Raji (cell line): ENCODE data around the gene KDM3B.
A peak's percentile ranks its signal among the peaks of the same experiment; 100 is the strongest.

ENCODE experiments used
- POLR2A ChIP-seq: IDR thresholded peaks from 2 replicates; pipeline ENCODE4 v1.6.1; 2011; ENCODE audit warnings: low read depth, low read length, control low read depth; ENCODE audit not compliant: insufficient read depth

KDM3B gene

DNA sequence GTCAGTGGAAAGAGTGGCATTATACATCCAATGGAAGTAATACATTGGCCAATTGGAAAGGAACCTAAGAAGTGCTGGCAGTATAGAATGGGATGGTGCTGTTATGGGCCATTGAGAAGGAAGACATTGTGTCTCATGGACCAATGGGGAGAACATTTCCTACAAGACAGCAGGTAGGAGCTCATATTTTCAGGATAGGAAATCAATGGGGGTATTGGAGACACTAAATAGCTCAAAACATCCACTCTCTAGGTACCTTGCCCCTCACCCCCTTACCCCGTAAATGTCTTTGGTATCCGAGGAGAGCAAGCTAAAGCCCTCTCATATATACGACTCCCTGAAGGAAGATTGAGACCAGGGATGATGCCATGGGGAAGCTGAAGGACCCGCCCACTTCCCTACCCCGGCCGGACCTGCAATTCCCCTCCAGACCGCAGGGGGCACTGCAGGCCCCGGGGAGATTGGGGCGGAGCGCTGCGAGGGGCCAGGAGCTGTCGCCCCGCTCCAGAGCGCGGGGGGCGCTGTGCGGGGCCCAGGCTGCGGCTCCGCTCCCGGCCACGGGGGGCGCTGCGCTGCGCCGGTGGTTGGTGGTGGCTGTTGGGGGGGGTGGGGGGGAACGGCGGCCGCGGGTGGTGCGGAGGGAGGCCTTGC, at the start of gene KDM3B:
Gene KDM3B (plus strand): TSS at position 615 of the 651 bp plus-strand sequence. CDS start 111 bp downstream, outside the sequence.
- 0 out of 2 replicates have a peak, but pooled peaks have one; percentile 35 for TF ChIP-seq POLR2A

GRCh38 chr5:138303372-138303771, 49.1 kb upstream of the KDM3B start:
- no peak for TF ChIP-seq POLR2A

DNA sequence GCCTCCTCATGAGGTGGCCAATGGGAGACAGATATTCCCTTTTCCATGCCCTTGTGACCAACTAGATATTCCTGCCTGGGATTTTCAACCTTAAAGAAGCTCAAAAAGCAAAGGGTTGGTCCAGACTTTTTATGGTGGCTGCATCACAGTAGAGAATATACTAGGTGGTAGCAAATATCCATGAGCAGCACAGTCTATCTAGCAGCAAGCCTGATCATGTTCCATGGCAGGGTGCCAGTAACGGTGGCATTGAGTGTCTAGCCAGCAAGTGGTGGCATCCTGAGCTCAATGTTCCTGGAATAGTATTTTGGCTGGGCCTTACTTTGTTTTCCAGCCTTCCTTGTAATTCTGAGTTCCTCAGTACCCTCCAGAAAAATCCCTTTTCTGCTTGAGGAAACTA, 46.7 kb upstream of the KDM3B start:
- TF ChIP-seq POLR2A, result no peak

GRCh38 chr5:138315751-138316278, 36.7 kb upstream of the KDM3B start:
- no peak for TF ChIP-seq POLR2A

- TF ChIP-seq POLR2A, result no peak
Observed at GRCh38 chr5:138316355-138316754, 36.1 kb upstream of the KDM3B start.

- TF ChIP-seq POLR2A, result no peak
Observed at GRCh38 chr5:138330813-138331448, 21.6 kb upstream of the KDM3B start.

DNA sequence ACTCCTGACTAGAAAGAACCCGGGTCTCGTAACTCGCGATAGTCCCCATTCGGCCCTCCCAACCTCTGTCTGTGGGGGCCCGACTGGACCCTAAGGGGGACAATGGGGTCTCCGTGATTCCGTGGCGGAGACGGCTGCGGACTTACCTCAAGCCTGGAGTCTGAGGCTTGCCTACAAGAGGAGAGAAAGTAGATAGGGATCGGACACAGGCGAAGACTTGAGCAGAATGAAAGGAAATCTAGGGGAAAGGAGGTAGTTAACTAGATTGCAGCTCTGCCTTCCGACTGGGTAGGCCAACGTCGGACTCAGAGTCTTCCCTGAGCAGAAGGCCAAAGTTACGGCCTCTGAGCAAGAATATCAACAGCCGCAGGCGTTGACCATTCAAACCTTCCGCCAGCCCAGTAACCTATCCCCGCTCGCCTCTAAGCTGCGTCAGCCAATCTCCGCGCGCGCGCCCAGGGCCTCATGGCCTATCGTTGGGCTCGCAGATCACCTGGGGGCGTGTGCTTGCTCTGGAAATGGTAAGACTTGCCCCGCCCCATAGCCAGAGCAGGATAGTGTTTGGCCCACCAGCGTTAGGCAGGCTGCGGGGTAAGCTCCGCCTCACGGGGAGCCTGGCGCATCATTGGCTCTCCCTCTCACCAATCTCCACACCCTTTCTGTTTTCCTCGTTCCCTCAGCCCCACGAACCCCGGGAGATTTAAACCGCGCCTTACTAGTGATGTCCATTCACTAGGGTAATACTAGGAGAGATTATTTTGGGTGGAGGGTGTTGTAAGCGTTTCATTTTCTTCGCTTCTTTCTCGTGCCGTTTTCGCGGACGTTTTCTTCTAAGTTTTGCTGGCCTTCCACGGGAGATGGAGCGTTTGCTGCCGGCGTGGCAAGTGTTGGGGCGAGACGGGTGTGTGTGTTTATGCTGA, 20.8 kb upstream of the KDM3B start, which contains the start of gene CDC25C:
Gene CDC25C (minus strand): TSS at position 356 of the 920 bp plus-strand sequence. CDS start 624 bp downstream, outside the sequence.
- TF ChIP-seq POLR2A, result peak; percentile 84

- TF ChIP-seq POLR2A, result no peak
Observed at GRCh38 chr5:138334867-138335447, 17.5 kb upstream of the KDM3B start.

DNA sequence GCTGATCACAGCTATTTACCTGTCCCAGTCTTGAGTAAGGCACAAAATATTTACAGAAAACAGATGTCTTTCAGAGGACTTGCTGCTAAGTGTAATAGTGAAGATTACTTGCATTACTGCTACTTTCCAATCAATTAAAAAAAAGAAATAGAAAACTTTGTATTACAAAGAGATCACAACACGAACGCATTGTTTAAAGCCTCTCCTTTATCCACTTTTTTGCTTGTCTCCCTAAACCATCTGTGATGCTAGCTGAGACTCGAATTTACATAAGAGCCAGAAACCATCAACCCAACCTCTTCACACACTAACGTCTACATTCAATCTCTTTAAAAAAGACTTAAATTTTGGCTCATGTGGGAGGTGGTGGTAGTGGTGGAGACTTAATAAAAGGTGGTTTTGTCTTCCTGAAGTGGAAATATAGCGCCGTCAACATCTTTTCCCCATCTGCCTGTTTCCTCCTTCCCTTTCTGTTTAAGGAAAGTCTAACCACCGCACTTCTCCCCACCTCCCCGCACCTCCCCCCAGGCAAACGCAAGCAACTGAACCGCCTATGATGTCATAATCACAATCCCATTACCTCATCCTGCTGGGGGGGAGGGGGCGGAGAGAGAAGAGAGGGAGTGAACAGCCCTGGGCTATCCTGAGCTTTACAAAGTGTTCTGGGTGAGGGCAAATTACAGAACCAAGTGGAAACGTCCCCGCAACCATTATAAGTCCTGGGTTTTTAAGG, 15.4 kb upstream of the KDM3B start:
- TF ChIP-seq POLR2A, result no peak

DNA sequence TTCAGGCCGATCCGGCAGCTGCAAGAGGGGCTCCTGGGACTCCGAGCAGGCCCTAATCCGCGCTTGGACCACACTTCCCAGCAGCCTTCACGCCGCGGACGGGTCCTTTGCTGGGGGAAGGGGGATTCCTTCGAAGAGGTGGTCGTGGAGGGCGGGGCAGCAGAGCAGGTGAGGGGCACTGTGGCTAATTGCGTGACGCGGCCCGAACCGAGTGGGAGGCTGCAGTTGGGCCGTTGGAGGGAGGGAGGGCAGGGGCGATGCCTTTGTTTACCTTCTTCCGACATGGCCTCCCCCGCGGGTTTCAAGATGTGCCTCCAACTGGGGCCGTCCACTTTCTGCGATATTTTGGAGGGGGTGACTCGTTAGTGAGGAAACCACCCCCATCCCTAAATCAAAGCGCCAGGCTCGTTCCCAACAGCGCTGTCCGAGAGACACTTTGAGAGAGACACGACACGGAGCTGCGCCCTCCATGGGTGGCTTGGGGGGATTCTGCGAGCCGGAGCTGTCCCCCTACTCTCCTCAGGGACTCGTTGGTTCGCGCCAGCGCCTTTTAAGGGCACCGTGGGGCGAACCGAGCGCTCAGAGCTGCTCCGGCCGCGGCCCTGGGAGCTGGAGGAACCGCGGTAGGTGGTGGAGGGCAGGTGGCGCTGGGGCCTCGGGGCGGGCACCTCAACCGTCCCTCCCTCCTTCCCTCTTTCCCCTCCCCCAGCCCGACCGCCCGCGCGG, 14.6 kb upstream of the KDM3B start, which contains the start of gene FAM53C:
Gene FAM53C (plus strand): TSS at position 582 of the 726 bp plus-strand sequence. CDS start 3,070 bp downstream, outside the sequence.
- peak; percentile 100 for TF ChIP-seq POLR2A

- no peak for TF ChIP-seq POLR2A
Observed at GRCh38 chr5:138338411-138339090, 13.9 kb upstream of the KDM3B start.

DNA sequence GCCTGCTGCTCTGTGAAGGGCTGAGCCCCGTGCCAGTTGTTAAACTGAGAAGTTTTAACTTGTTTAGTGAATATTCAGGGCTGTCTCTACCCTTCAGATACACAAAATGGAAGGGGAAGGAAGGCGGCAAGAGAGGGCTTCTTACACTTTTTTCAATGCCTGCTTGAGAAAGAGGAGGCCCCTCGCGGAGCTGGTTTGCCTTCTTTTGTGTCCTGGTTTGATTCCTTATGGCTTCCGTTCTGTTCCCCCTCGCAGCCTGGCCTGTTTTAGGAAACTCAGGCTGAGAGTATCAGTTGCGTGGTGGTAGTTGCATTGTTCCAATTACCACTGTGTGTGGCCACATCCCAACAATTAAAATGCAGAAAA, 13.4 kb upstream of the KDM3B start:
- TF ChIP-seq POLR2A, result no peak

DNA sequence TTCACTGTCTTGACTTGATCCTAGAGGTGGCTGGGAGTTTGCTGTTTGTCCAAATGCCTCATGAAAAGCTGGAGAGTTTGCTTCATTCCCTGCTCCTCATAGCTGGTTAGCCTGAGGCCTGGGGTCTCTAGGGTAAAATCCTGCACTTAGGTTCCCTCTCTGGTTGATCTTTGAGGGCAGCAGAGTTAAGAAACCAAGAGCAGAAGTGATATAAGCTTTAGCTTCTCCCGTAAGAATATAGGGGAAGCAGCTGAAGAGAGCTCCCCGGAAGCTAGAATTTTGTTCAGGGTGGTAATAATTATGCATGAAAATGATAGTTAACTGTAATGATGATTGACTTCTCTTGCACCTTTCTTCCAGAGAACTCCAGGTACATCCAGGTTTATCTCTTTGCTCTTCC, 13.0 kb upstream of the KDM3B start:
- no peak for TF ChIP-seq POLR2A
